Central memory CD8-positive, alpha-beta T cell (primary cell): ENCODE measurements around the gene DQX1.
"Not testable (repeated sequence)": the region's sequence is repeated elsewhere in the genome, so short reads cannot be mapped to it uniquely, and the experiment has no call there.

Experiments
- ATAC-seq: fragments of 150-1000 bp; cut with Tn5 transposase; replicated peaks from 2 replicates; pipeline ENCODE4 v1.10.0; 2022; ENCODE audit warnings: mild to moderate bottlenecking, moderate FRiP score, moderate number of reproducible peaks; ENCODE audit not compliant: poor library complexity, severe bottlenecking; ENCODE audit errors: extremely low read depth
- DNase-seq, 2 donors: peaks; one replicate each; pipeline ENCODE4 v3.0.0; 2021; ENCODE audit warnings: low spot score in 2 of 2
- H3K27ac Mint-ChIP-seq: one replicate; pipeline ENCODE4 v1.8.0; 2022; ENCODE audit warnings: low read depth, mild to moderate bottlenecking, moderate library complexity, mixed read lengths
- H3K27me3 Mint-ChIP-seq: one replicate; pipeline ENCODE4 v1.8.0; 2022; ENCODE audit warnings: mixed read lengths
- H3K36me3 Mint-ChIP-seq: one replicate; pipeline ENCODE4 v1.8.0; 2022; ENCODE audit warnings: mild to moderate bottlenecking, moderate library complexity, mixed read lengths; ENCODE audit not compliant: insufficient read depth
- H3K4me1 Mint-ChIP-seq: one replicate; pipeline ENCODE4 v1.8.0; 2022; ENCODE audit warnings: mixed read lengths
- H3K4me3 Mint-ChIP-seq: one replicate; pipeline ENCODE4 v1.8.0; 2022; ENCODE audit warnings: mild to moderate bottlenecking, moderate library complexity, mixed read lengths
- H3K9me3 Mint-ChIP-seq: one replicate; pipeline ENCODE4 v1.8.0; 2022; ENCODE audit warnings: mixed read lengths

The DQX1 gene

GRCh38 chr2:74525717-74526648, at the start of gene DQX1:
TSS of gene DQX1 (minus strand) at chr2:74526231. CDS start at chr2:74525729, 502 bp downstream.
- peaks cover 30% of the 10 kb centered on the region for H3K4me1 Mint-ChIP-seq
- DNase-seq (no peak), ATAC-seq (no peak)
- peaks cover 29% of the 10 kb centered on the region for H3K36me3 Mint-ChIP-seq
- no peak within 1 kb of the TSS for H3K4me3 Mint-ChIP-seq
- H3K9me3 Mint-ChIP-seq: no peaks in the 10 kb centered on the region
- no peak within 1 kb of the TSS for H3K27ac Mint-ChIP-seq
- no peaks in the 10 kb centered on the region for H3K27me3 Mint-ChIP-seq

GRCh38 chr2:74575320-74575719, 49.3 kb upstream of the DQX1 start:
- no peak overlapping the region for H3K27ac Mint-ChIP-seq
- no peak for DNase-seq
- no peak overlapping the region for H3K4me3 Mint-ChIP-seq
- ATAC-seq: no peak
- peaks cover 13% of the 10 kb centered on the region for H3K4me1 Mint-ChIP-seq
- H3K9me3 Mint-ChIP-seq: peaks cover 4% of the 10 kb centered on the region
- H3K36me3 Mint-ChIP-seq: no peaks in the 10 kb centered on the region
- H3K27me3 Mint-ChIP-seq: no peaks in the 10 kb centered on the region

DNA sequence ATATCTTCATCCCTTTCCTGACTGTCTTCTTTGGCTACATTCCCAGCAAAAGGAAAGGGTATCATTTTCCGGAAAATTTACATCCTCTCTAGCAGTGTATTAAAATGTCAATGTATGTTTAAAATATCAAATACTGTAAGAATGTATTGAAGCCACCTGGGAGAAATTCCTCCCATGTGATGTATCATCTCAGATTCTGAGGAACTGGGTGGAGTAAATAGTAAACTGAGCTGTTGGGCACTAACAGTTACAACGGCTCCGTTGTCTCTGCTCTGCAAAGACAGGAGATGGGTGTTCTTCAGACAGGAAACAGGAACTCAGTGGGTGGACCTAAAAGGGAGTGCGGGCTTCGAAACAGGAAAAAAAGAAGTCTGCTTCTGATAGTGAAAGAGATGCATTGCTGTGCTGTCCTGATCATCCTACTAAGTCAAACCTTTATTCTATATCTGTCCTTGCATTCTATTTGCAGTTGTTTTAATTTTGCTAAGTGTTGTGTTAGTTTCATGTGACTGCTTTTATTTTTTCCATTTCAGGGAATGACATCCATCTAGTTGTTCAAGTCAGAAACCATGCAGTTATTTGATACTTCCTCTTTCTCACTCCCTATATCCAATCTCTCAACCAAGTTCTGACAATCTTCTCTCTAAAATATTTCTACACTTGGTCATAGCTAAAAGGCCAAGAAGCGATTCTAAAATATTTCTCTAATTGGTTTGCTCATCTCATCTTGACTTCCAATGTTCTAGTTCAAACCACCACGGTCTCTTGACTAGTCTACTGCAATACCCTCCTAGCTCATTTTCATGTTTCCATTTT, 47.9 kb upstream of the DQX1 start:
- peaks cover 13% of the 10 kb centered on the region for H3K4me1 Mint-ChIP-seq
- peaks cover 4% of the 10 kb centered on the region for H3K9me3 Mint-ChIP-seq
- DNase-seq (no peak), ATAC-seq (peak; percentile 36)
- H3K4me3 Mint-ChIP-seq: peak overlapping the region; percentile 12
- H3K36me3 Mint-ChIP-seq: no peaks in the 10 kb centered on the region
- no peaks in the 10 kb centered on the region for H3K27me3 Mint-ChIP-seq
- peak overlapping the region; percentile 48 for H3K27ac Mint-ChIP-seq

DNA sequence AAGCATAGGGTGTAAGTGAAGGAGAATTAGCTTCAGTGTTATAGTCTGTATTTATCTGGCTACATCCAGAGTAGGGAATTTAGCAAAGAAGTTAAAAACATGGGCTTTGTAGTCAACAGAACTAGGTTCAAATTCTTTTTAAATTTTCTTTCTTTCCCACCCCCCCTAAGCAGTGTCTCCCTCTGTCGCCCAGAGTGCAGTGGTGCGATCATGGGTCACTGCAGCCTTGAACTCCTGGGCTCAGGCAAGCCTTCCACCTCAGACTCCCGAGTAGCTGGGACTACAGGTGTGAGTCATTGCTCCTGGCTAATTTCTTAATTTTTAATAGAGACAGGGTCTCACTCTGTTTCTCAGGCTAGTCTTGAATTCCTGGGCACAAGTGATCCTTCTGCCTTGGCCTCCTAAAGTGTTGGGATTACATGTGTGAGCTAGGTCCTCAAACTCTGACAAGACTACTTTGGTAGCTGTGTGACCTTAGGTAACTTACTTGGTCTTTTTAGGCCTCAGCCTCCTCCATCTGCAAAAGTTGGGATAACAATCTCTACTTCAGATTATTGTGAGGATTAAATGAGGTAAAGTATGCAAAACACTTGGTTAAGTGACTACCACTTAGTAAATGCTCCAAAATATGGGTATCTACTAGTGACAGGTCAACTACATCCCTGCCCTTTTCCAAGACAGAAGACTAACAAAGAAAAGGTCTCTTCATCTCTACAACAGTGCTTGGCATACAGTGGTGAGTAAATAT, 46.3 kb upstream of the DQX1 start:
- no peak for ATAC-seq
- H3K4me3 Mint-ChIP-seq: no peak overlapping the region
- DNase-seq: no peak
- no peaks in the 10 kb centered on the region for H3K36me3 Mint-ChIP-seq
- H3K27ac Mint-ChIP-seq: no peak overlapping the region
- H3K4me1 Mint-ChIP-seq: peaks cover 13% of the 10 kb centered on the region
- peaks cover 4% of the 10 kb centered on the region for H3K9me3 Mint-ChIP-seq
- peaks cover 10% of the 10 kb centered on the region for H3K27me3 Mint-ChIP-seq

- Mint-ChIP-seq H3K27me3 (peaks cover 16% of the 10 kb centered on the region), H3K4me3 (no peak overlapping the region), H3K27ac (no peak overlapping the region), H3K9me3 (peaks cover 4% of the 10 kb centered on the region), H3K4me1 (peaks cover 13% of the 10 kb centered on the region), H3K36me3 (no peaks in the 10 kb centered on the region)
- no peak for DNase-seq
- ATAC-seq: no peak
These were observed 45.0 kb upstream of the DQX1 start for GRCh38 chr2:74571058-74571457.

DNA sequence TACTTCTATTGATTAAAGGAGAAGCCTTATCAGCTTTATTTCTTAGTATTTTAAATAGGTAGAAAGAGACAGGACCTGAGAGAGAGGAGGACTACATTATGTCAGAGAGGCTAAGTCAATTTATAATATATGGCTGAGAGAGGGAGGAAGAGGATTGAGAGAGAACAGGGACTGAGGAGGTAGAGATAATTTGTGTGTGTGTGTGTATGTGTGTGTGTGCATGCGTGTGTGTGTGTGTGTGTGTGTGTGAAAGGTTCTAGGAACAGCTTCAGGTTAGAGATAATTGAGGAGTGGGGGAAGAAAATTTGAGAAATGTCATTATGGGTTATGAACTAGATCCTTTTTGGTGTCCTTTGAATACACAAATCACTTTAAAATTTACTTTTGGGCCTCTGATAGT, 43.7 kb upstream of the DQX1 start:
- Mint-ChIP-seq H3K9me3 (peaks cover 3% of the 10 kb centered on the region), H3K4me3 (no peak overlapping the region), H3K27ac (peak overlapping the region; percentile 7), H3K36me3 (no peaks in the 10 kb centered on the region), H3K4me1 (peaks cover 11% of the 10 kb centered on the region), H3K27me3 (peaks cover 24% of the 10 kb centered on the region)
- DNase-seq (no peak), ATAC-seq (no peak)

GRCh38 chr2:74567881-74568280, 41.9 kb upstream of the DQX1 start:
- Mint-ChIP-seq H3K27me3 (peaks cover 38% of the 10 kb centered on the region), H3K4me1 (no peaks in the 10 kb centered on the region), H3K9me3 (no peaks in the 10 kb centered on the region), H3K4me3 (no peak overlapping the region), H3K27ac (no peak overlapping the region), H3K36me3 (no peaks in the 10 kb centered on the region)
- ATAC-seq (no peak), DNase-seq (no peak)

GRCh38 chr2:74566754-74567085, 40.7 kb upstream of the DQX1 start:
- H3K36me3 Mint-ChIP-seq: no peaks in the 10 kb centered on the region
- peaks cover 50% of the 10 kb centered on the region for H3K27me3 Mint-ChIP-seq
- no peaks in the 10 kb centered on the region for H3K9me3 Mint-ChIP-seq
- H3K4me3 Mint-ChIP-seq: no peak overlapping the region
- DNase-seq: no peak
- no peaks in the 10 kb centered on the region for H3K4me1 Mint-ChIP-seq
- no peak overlapping the region for H3K27ac Mint-ChIP-seq
- no peak for ATAC-seq

DNA sequence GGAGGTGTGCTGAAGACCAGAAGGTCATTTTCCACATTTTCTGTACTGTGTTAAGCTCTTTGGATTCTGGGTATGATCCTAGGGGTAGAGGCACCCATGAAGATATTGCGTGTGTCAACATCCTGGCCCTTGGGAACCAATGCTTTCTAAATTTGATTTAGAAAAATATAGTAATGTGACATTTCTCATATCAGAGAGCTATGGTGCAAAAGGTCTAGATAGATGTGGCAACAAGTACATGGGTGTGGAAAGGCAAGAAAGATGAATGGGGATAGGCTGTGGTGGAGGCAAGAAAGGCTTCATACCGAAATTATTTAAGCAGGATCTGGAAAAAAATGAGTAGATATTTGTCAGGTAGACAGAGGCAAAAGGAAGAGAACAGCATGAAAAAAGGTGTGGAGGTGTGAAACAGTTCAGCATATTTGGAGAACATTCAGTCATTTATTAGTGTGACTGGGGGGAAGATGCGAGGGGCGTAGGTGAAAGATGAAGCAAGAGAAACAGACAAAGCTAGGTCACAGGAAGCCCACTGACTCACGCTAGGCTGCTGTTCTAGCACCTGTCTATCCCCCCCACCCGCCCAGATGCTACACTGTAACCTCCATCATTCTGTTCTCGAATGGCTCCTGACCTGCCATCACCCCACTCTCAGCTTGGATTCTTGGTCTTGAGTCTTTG, 40.2 kb upstream of the DQX1 start:
- Mint-ChIP-seq H3K27me3 (peaks cover 55% of the 10 kb centered on the region), H3K9me3 (no peaks in the 10 kb centered on the region), H3K27ac (no peak overlapping the region), H3K4me3 (no peak overlapping the region), H3K36me3 (no peaks in the 10 kb centered on the region), H3K4me1 (no peaks in the 10 kb centered on the region)
- ATAC-seq (no peak), DNase-seq (no peak)

- Mint-ChIP-seq H3K27ac (no peak overlapping the region), H3K27me3 (peaks cover 64% of the 10 kb centered on the region), H3K4me3 (no peak overlapping the region), H3K9me3 (no peaks in the 10 kb centered on the region), H3K36me3 (no peaks in the 10 kb centered on the region), H3K4me1 (no peaks in the 10 kb centered on the region)
- no peak for ATAC-seq
- no peak for DNase-seq
These were observed 38.2 kb upstream of the DQX1 start for GRCh38 chr2:74564222-74564621.

- no peak overlapping the region for H3K4me3 Mint-ChIP-seq
- ATAC-seq: no peak
- no peaks in the 10 kb centered on the region for H3K9me3 Mint-ChIP-seq
- no peaks in the 10 kb centered on the region for H3K4me1 Mint-ChIP-seq
- peaks cover 54% of the 10 kb centered on the region for H3K27me3 Mint-ChIP-seq
- DNase-seq: no peak
- H3K36me3 Mint-ChIP-seq: no peaks in the 10 kb centered on the region
- no peak overlapping the region for H3K27ac Mint-ChIP-seq
These were observed 36.2 kb upstream of the DQX1 start for GRCh38 chr2:74562126-74562775.

DNA sequence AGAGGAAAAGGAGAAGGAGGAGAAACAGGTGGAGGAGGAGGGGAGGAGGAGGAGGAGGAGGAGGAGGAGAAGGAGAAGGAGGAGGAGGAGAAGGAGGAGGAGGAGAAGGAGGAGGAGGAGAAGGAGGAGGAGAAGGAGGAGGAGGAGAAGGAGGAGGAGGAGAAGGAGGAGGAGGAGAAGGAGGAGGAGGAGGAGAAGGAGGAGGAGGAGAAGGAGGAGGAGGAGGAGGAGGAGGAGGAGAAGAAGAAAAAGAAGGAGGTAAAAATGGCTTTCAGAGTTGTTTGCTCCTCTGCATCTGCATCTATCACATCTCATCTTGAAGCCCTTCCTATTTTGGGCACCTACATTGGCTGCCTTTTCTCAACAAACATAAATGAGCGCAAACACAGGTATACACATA, 35.0 kb upstream of the DQX1 start:
- peaks cover 48% of the 10 kb centered on the region for H3K27me3 Mint-ChIP-seq
- not testable (repeated sequence) for ATAC-seq, H3K36me3 Mint-ChIP-seq, H3K27ac Mint-ChIP-seq, H3K4me3 Mint-ChIP-seq, H3K9me3 Mint-ChIP-seq, DNase-seq, H3K4me1 Mint-ChIP-seq
